Effector memory CD4-positive, alpha-beta T cell (primary cell): Measurements from ENCODE around the gene ZNF548.

Experiments used
- DNase-seq, 3 donors: peaks; one replicate each; pipeline ENCODE4 v3.0.0-alpha.2; 2020
- H3K27ac ChIP-seq: 2 replicates; pipeline ENCODE4 v1.7.0; 2013; ENCODE audit warnings: mild to moderate bottlenecking, low read length, moderate library complexity; ENCODE audit not compliant: insufficient read depth, poor library complexity, severe bottlenecking
- H3K27me3 ChIP-seq: replicated peaks from 2 replicates; pipeline ENCODE4 v1.7.0; 2013; ENCODE audit warnings: mild to moderate bottlenecking, low read length; ENCODE audit not compliant: insufficient read depth, control insufficient read depth, poor library complexity, severe bottlenecking
- H3K36me3 ChIP-seq: 2 replicates; pipeline ENCODE4 v1.7.0; 2013; ENCODE audit warnings: mild to moderate bottlenecking, low read length, moderate library complexity; ENCODE audit not compliant: control insufficient read depth, insufficient read depth
- H3K4me1 ChIP-seq: 2 replicates; pipeline ENCODE4 v1.7.0; 2013; ENCODE audit warnings: low read length, mild to moderate bottlenecking; ENCODE audit not compliant: control insufficient read depth, insufficient read depth, poor library complexity, severe bottlenecking
- H3K4me3 ChIP-seq: 2 replicates; pipeline ENCODE4 v1.7.0; 2013; ENCODE audit warnings: low read length, low read depth, mild to moderate bottlenecking; ENCODE audit not compliant: insufficient read depth, poor library complexity, severe bottlenecking
- H3K9me3 ChIP-seq: 2 replicates; pipeline ENCODE4 v1.7.0; 2013; ENCODE audit warnings: mild to moderate bottlenecking, low read length, moderate library complexity; ENCODE audit not compliant: control insufficient read depth

The ZNF548 gene

GRCh38 chr19:57389194-57389729 lies 392 bp upstream of the ZNF548 start:
- Histone ChIP-seq H3K9me3 (no peaks in the 10 kb centered on the region), H3K4me1 (peaks cover 10% of the 10 kb centered on the region), H3K27me3 (no peaks in the 10 kb centered on the region), H3K36me3 (peaks cover 16% of the 10 kb centered on the region), H3K27ac (peak overlapping the region; percentile 82), H3K4me3 (peak overlapping the region; percentile 81)
- DNase-seq, result no peak

- H3K27me3 ChIP-seq, result no peaks in the 10 kb centered on the region
- H3K36me3 ChIP-seq, result peaks cover 65% of the 10 kb centered on the region
- H3K4me1 ChIP-seq, result peaks cover 4% of the 10 kb centered on the region
- DNase-seq, result no peak
- H3K27ac ChIP-seq, result no peak overlapping the region
- H3K9me3 ChIP-seq, result peaks cover 24% of the 10 kb centered on the region
- no peak overlapping the region for H3K4me3 ChIP-seq
Measured at GRCh38 chr19:57395710-57396109, 6.1 kb downstream of the ZNF548 start.

- no peaks in the 10 kb centered on the region for H3K4me1 ChIP-seq
- peaks cover 53% of the 10 kb centered on the region for H3K36me3 ChIP-seq
- no peak overlapping the region for H3K27ac ChIP-seq
- peaks cover 24% of the 10 kb centered on the region for H3K9me3 ChIP-seq
- H3K27me3 ChIP-seq, result no peaks in the 10 kb centered on the region
- no peak for DNase-seq
- no peak overlapping the region for H3K4me3 ChIP-seq
Measured at GRCh38 chr19:57398868-57399267, 9.2 kb downstream of the ZNF548 start.

GRCh38 chr19:57403737-57404563 lies 14.3 kb downstream of the ZNF548 start:
- H3K36me3 ChIP-seq, result peaks cover 6% of the 10 kb centered on the region
- H3K4me1 ChIP-seq, result no peaks in the 10 kb centered on the region
- H3K9me3 ChIP-seq, result peaks cover 9% of the 10 kb centered on the region
- DNase-seq, result no peak
- H3K27ac ChIP-seq, result no peak overlapping the region
- no peak overlapping the region for H3K4me3 ChIP-seq
- H3K27me3 ChIP-seq, result no peaks in the 10 kb centered on the region

- Histone ChIP-seq H3K4me3 (no peak overlapping the region), H3K4me1 (peaks cover 6% of the 10 kb centered on the region), H3K9me3 (no peaks in the 10 kb centered on the region), H3K27me3 (no peaks in the 10 kb centered on the region), H3K27ac (no peak overlapping the region), H3K36me3 (no peaks in the 10 kb centered on the region)
- peak; percentile 34 to 52 (median 43) for DNase-seq
Measured at GRCh38 chr19:57406516-57407123, 17.0 kb downstream of the ZNF548 start.

GRCh38 chr19:57410877-57411671 lies 21.4 kb downstream of the ZNF548 start, which contains the start of gene ZNF17:
Gene ZNF17, plus strand, starts transcription at chr19:57411161. Its CDS starts 2,455 bp downstream, at chr19:57413616.
- H3K36me3 ChIP-seq, result peaks cover 20% of the 10 kb centered on the region
- H3K4me1 ChIP-seq, result peaks cover 12% of the 10 kb centered on the region
- H3K9me3 ChIP-seq, result no peaks in the 10 kb centered on the region
- peak within 1 kb of the TSS; percentile 82 for H3K27ac ChIP-seq
- peak within 1 kb of the TSS; percentile 99 for H3K4me3 ChIP-seq
- DNase-seq, result peak; percentile 77 to 87 (median 83)
- H3K27me3 ChIP-seq, result no peaks in the 10 kb centered on the region

- H3K27ac ChIP-seq, result no peak overlapping the region
- H3K9me3 ChIP-seq, result peaks cover 41% of the 10 kb centered on the region
- H3K27me3 ChIP-seq, result no peaks in the 10 kb centered on the region
- no peaks in the 10 kb centered on the region for H3K4me1 ChIP-seq
- H3K4me3 ChIP-seq, result no peak overlapping the region
- DNase-seq, result no peak
- peaks cover 62% of the 10 kb centered on the region for H3K36me3 ChIP-seq
Measured at GRCh38 chr19:57419439-57419838, 29.8 kb downstream of the ZNF548 start.

- no peak for DNase-seq
- H3K36me3 ChIP-seq, result peaks cover 49% of the 10 kb centered on the region
- H3K4me3 ChIP-seq, result no peak overlapping the region
- H3K27ac ChIP-seq, result no peak overlapping the region
- peaks cover 41% of the 10 kb centered on the region for H3K9me3 ChIP-seq
- H3K27me3 ChIP-seq, result no peaks in the 10 kb centered on the region
- no peaks in the 10 kb centered on the region for H3K4me1 ChIP-seq
Measured at GRCh38 chr19:57421037-57421436, 31.4 kb downstream of the ZNF548 start.

GRCh38 chr19:57434386-57435061 lies 44.9 kb downstream of the ZNF548 start:
- Histone ChIP-seq H3K27ac (no peak overlapping the region), H3K27me3 (no peaks in the 10 kb centered on the region), H3K36me3 (peaks cover 8% of the 10 kb centered on the region), H3K4me3 (peak overlapping the region; percentile 79), H3K9me3 (no peaks in the 10 kb centered on the region), H3K4me1 (peaks cover 7% of the 10 kb centered on the region)
- no peak for DNase-seq
